EL (cell line): Measurements from ENCODE around the gene DDX51.

ENCODE experiments used
- DNase-seq: peaks from one replicate; pipeline ENCODE4 v3.0.0-alpha.2; 2016

The DDX51 gene

GRCh38 chr12:132166093-132166492 lies 22.0 kb upstream of the DDX51 start:
- DNase-seq: no peak

- DNase-seq: no peak
Measured at GRCh38 chr12:132165584-132165983, 21.5 kb upstream of the DDX51 start.

- DNase-seq: no peak
Measured at GRCh38 chr12:132164426-132164825, 20.3 kb upstream of the DDX51 start.

- DNase-seq: no peak
Measured at GRCh38 chr12:132163911-132164288, 19.8 kb upstream of the DDX51 start.

GRCh38 chr12:132163041-132163910 lies 19.2 kb upstream of the DDX51 start:
- no peak for DNase-seq

GRCh38 chr12:132162508-132163031 lies 18.5 kb upstream of the DDX51 start:
- DNase-seq: peak; percentile 79

GRCh38 chr12:132161796-132162507 lies 17.8 kb upstream of the DDX51 start:
- no peak for DNase-seq

GRCh38 chr12:132161036-132161781 lies 17.1 kb upstream of the DDX51 start:
- DNase-seq: peak; percentile 20

- no peak for DNase-seq
Measured at GRCh38 chr12:132160601-132161035, 16.5 kb upstream of the DDX51 start.

- DNase-seq: no peak
Measured at GRCh38 chr12:132160016-132160415, 15.9 kb upstream of the DDX51 start.

GRCh38 chr12:132159555-132160003 lies 15.5 kb upstream of the DDX51 start:
- DNase-seq: no peak

- DNase-seq: no peak
Measured at GRCh38 chr12:132158677-132159554, 14.8 kb upstream of the DDX51 start.

- no peak for DNase-seq
Measured at GRCh38 chr12:132157733-132158409, 13.8 kb upstream of the DDX51 start.

- DNase-seq: no peak
Measured at GRCh38 chr12:132156573-132157325, 12.6 kb upstream of the DDX51 start.

- no peak for DNase-seq
Measured at GRCh38 chr12:132155771-132156572, 11.9 kb upstream of the DDX51 start.

GRCh38 chr12:132154941-132155770 lies 11.0 kb upstream of the DDX51 start:
- DNase-seq: peak; percentile 12

- no peak for DNase-seq
Measured at GRCh38 chr12:132154341-132154761, 10.2 kb upstream of the DDX51 start.

- peak; percentile 64 for DNase-seq
Measured at GRCh38 chr12:132153501-132154340, 9.6 kb upstream of the DDX51 start.
